Superior temporal gyrus (tissue), 1 donor: ENCODE data around the gene KDM6A.
"Not testable (repeated sequence)": the region's sequence is repeated elsewhere in the genome, so short reads cannot be mapped to it uniquely, and the experiment has no call there.

ENCODE experiments used
- DNase-seq: peaks from one replicate; pipeline ENCODE4 v3.0.0-alpha.2; 2016; ENCODE audit errors: extremely low spot score

Gene KDM6A

DNA sequence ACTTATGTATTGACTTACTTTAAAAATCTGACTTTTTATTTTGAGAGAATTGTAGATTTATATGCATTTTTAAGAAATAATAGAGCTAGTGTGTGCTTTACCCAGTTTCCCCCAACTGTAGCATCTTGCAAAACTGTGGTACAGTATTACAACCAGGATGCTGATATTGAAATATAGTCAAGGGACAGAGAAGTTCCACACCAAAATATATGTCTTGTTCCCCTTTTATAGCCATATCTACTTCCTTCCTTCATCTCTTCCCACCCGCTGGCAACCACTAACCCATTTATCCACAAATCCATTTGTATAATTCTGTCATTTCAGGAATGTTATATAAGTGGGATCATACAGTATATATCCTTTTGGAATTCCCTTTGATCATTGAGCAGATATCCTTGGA lies 16.8 kb downstream of the KDM6A start:
- DNase-seq: no peak

DNA sequence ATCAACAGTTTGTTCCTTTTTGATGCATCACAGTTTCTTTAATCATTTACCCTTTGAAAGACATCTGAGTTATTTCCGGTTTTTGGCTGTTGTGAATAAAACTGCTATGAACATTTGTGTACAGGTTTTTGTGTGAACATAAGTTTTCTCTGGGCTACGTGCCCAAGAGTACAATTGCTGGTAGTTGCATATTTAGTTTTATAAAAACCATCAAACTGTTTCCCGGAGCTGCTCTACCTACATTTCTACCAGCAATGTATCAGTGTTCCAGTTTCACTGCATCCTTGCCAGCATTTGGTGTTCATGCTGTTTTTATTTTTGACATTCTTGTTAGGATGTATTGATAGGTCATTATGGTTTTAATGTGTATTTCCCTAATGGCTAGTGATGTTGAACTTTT lies 17.3 kb downstream of the KDM6A start:
- DNase-seq: no peak

DNA sequence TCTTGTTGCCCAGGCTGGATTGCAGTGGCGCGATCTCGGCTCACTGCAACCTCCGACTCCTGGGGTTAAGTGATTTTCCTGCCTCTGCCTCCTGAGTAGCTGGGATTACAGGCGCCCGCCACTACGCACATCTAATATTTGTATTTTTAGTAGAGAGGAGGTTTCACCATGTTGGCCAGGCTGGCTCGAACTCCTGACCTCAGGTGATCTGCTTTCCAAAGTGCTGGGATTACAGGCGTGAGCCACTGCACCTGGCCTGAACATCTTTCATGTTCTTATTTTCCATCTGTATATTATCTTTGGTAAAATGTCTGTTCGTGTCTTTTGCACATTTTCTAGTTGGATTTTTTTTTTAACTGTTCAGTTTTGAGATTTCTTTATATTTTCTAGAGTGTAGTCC lies 17.7 kb downstream of the KDM6A start:
- not testable (repeated sequence) for DNase-seq

DNA sequence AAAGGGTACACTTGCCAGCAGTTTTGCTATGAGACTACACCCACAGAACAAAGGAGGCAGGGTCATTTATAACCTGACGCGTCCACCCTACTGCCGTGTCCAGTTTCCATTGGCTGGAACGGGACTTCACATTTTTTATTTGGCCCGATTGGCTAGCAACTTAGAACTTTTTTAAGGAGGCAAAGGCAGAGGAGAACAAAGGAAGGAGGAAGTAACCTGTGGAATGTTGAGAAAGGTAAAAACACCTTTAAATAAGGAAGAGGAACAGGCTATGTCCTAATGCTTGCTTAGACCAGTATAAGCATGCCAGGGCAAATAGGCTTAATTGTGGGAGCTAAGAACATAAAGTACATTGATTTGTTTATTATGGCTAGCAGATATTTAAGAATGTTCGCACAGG lies 18.7 kb downstream of the KDM6A start:
- no peak for DNase-seq

DNA sequence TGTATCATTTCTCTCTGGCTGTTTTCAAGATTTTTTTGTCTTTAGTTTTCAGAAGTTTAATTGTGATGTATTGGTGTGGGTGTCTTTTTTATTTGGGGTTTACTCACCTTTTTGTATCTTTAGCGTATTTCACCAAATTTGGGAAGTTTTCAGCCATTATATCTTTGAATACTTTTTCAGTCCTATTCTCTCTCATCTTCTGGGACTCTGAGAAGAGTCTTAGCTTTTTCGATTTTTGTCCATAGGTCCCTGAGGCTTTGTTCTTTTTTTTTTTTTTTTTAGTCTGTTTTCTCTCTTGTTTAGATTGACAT lies 23.8 kb downstream of the KDM6A start:
- no peak for DNase-seq

DNA sequence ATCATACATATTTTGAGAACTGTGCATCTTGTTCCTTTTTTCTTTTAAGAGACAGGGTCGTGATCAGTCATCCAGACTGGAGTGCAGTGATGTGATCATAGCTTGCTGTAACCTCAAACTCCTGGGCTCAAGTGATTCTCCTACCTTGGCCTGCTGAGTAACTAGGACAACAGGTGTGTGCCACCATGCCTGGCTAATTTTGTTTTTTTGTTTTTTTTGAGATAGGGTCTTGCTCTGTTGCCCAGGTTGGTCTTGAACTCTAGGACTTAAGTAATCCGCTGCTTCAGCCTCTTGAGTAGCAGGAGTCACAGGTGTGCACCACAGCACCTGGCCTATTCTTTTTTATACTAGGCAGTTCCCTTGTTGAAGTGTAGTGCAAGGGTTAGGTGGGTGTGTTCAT lies 24.6 kb downstream of the KDM6A start:
- no peak for DNase-seq

DNA sequence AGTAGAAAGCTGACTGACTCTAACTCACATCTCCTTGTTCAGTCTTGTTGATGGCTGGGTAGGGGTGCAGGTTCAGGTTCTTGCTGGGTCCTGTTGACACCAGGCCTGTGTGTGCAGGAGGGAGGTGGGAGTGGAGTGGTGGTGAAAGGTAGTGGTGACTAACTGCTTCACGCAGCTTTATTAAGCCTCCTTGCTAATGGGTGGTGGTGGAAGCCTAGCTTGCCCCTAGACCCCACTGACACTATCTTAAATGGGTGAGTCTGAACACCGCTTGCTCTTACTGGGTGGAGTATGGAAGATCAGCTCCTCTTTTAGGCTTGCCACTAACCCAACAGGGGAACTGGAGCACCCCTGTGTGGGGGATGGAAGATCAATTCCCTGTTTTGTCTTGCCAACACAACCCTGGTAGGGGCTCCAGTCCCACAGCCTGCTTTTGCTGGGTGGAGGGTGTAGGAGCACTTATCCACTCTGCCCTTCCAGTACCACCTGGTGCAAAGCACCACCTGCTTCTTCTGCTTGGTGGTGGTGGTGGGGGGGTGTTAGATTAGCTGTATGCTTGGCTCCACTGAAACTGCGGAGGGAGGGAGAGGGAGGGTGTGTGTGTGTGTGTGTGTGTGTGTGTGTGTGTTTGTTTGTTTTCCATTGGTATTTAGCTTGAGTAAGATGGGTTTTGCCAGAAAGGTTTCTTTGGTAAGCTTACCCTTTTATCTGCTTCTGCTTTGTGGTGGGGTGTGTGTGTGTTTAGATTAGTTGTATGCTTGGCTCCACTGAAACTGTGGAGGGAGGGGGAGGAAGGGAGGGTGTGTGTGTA lies 25.6 kb downstream of the KDM6A start:
- DNase-seq: no peak

DNA sequence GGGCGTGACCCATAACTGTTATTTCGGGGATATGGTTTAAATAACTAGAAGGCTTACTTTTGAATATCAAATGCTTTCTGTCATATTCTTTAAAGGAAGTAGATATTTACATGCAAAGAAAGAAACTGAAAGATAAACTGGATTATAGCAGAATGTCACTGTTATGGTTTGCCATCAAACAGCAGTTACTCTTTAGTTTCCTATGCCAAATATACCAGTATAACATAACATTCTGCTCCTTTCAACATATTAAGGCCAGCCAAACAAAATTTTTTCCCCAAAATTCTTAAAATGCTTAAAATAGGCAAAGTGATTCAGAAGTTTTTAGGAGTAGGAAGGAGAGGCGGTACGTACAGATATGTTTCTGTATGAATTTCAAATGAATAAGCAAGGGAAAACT lies 27.0 kb downstream of the KDM6A start:
- DNase-seq: no peak

DNA sequence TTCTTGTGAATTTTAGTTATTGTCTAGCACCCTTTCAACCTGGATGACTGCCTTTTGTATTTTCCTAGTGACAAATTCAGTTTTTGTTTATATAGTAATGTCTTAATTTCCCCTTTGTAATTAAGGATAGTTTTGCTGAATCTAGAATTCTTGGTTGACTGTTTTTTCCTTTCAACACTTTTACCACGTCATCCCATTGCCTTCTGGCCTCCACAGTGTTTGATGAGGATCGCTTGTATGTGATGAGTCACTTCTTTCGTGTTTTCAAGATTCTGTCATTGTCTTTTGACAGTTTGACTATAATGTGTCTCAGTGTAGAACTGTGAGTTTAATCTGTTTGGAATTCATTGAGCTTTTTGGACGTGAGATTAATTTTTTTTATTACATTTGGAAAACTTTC lies 30.1 kb downstream of the KDM6A start:
- DNase-seq: no peak

DNA sequence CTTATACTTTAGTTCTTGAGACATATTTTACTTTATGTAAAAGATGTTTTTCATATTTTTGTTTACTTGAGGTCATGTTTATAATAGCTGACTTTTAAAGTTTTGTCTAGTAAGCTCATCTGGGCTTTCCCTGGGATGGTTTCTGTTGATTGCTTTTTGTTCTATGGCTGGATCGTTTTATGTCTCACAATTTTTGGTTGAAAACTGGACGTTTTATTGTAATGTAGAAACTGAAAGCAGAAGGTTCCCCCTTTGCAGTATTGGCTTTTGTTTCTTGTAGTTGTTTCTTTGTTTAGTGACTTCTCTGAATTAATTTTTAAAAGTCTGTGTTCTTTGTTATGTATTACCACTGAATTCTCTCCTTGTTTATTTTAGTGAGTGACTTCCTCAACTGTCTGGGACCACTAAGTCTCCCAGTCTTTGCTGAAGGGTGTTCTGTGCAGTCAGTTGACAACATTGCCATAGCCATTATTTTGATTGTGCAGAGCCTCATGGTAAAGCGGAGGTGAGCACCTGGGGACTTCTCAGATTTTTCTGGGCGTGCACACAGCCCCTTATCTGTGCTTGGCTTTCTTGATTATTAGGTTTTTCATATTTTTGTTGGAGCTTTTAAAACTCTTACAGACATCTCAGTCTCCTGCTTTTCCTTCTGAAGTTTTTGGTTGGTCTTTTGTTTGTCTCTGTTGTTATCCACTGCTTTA lies 31.0 kb downstream of the KDM6A start:
- DNase-seq: no peak

DNA sequence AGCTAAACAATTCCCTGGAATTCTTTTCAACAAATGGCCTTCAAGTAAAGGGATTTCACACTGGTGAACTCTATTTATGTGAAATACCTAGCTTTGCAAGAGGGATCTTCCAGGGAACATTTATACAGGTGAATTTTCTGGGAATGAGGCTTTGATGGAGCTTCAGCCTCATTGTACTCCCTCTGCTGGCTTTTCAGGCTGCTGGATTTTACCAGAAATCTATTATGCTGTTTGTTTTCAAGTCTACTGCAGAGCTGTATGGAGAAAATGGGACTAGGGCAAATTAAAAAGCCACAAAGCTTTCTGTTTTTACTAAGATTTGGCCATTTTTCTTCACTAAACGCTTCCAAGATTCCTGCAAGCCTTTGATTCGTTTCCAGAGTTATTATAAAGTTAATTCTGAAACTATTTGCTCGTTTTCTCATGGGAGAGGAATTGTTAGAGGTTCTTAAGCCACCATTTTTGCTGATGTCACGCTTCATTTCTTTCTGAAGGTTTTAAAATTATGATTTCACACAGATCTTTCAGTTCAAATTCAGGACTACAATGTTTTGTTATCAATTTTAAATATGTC lies 31.6 kb downstream of the KDM6A start:
- DNase-seq: no peak

DNA sequence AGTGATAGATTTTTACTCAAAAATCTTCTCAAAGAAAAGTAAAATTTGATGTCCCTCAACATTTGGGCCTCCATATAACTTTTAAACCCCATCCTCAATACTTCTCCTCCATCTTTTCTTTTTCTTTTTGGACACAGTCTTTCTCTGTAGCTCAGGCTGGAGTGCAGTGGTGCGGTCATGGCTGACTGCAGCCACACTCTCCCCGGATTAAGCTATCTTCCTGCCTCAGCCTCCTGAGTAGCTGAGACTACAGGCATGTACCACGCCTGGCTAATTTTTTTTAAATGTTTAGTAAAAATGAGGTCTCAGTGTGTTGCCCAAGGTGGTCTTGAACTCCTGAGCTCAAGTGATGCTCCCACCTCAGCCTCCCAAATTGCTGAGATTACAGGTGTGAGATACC lies 33.1 kb downstream of the KDM6A start:
- no peak for DNase-seq

DNA sequence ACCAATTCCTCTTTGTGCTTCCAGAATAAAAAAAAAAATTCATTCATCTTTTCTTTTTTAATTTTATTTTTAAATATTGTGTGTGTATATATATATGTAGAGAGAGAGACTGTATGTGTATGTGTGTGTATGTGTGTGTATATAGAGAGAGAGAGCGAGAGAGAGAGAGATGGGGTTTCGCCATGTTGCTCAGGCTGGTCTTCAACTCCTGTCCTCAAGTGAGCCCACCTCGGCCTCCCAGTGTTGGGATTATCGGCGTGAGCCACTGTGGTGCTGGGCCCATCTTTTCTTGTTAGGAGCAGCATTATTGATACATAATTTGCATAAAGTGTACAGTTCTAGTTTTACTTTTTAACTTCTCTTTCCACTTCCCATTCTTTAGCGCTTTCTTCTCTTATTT lies 33.6 kb downstream of the KDM6A start:
- DNase-seq: no peak

DNA sequence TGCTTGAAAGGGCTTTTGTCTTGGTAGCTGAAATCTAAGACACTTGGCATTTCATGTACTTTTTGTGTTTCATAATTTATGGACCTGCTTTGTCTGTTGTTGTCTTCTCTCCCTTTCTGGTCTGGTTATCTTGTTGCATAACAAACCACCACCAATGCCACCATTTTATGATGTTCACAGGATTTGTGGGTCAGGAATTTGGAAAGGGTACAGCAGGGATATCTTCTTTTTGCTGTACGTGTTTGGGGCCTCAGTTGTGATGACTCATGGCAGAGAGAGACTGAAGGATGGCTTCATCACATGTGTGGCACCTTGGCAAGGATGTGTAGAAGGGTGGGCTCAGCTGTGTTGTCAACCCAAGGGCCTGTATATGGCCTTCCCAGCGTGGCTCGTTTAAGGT lies 35.2 kb downstream of the KDM6A start:
- no peak for DNase-seq

DNA sequence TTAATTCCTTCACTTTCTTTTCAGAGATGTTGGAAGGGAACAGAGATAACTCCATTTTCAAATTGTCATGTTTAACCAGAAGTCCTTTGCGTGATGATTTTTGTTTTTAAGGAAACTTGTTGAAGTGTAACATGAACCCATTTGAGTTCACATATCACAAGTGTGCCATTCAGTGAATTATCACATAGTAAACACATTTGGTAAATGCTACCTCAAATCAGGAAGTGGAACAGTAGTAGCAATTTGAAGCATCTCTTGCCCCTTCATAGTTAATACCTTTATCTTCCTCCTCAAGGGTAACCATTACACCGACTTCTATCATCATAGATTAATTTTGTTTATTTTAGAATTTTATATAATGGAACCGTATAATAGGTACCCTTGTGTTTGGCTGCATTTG lies 35.8 kb downstream of the KDM6A start:
- no peak for DNase-seq

DNA sequence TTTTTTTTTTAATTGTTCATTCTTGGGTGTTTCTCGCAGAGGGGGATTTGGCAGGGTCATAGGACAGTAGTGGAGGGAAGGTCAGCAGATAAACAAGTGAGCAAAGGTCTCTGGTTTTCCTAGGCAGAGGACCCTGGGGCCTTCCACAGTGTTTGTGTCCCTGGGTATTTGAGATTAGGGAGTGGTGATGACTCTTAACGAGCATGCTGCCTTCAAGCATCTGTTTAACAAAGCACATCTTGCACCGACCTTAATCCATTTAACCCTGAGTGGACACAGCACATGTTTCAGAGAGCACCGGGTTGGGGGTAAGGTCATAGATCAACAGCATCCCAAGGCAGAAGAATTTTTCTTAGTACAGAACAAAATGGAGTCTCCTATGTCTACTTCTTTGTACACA lies 37.5 kb downstream of the KDM6A start:
- DNase-seq: not testable (repeated sequence)

DNA sequence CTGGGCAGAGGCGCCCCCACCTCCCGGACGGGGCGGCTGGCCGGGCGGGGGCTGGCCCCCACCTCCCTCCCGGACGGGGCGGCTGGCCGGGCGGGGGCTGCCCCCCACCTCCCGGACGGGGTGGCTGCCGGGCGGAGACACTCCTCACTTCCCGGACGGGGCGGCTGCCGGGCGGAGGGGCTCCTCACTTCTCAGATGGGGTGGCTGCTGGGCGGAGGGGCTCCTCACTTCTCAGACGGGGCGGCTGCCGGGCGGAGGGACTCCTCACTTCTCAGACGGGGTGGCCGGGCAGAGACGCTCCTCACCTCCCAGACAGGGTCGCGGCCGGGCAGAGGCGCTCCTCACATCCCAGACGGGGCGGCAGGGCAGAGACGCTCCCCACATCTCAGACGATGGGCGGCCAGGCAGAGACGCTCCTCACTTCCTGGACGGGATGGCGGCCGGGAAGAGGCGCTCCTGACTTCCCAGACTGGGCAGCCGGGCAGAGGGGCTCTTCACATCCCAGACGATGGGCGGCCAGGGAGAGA lies 38.1 kb downstream of the KDM6A start:
- not testable (repeated sequence) for DNase-seq

DNA sequence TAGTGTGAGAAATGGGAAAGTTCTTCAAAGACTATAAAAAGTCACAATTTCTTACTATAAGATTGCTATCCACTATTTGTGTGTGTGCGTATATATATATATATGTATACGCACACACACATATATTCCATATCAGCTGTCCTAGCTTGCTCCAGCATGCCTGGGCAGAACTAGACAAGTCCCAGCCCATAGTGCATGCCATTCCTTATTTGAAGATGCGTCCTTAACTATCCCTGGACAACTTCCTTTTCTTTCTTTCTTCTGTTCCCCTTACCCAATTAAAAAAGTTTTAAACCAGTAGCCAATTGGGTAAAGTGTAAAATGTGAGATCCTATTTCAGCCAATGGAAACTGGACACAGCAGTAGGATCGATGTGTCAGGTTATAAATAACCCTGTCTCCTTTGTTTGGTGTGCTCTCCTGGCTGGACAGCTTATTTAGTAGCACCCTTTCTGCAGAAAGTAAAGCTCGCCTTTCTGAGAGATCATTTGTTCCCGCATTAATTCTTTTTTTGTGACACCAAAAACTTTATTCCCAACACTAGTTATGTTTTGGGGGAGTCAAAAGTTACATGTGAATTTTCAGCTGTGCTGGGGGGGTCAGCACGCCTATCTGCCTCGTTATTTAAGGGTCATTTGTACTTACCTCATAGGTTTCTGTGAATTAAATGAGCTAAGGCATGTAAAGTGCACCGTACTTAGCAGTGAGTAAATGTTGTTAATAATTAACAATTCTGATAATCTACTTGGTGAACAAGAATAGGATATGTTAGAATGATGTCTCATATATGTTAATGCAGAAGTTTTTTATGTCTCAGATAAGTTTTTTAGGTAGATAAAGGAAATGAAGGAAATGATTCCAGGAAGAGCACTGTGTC lies 40.9 kb downstream of the KDM6A start:
- DNase-seq: no peak

DNA sequence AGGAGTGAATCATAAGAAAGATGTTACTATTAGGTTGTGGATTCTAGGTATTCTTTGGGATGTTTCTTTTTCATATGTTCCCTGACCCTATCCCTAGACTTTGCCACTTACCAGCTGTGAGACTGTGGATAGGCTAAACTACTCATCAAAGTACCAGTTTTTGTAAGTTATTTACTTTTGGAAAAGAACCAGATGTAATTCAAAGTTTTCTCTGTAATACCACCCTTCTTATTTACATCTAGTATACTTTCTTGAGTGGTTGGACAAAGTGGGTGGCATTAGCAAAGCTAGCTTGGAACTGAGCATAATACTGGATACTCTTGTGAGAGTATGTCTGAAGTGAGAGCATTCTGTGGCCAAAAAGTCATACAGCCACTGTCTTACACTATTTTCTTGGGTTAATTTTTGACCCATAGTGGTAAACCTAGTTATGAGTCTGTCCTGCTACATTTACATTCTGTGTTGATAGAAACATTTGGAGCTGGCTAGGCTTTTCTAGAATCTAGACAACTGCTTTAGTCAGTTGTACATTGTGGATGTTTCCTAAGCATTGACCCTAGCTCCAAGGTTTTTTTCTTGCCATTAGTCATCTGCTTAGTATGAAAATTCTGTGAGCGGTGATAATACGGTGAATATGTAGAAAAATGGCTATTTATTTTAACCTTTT lies 41.7 kb downstream of the KDM6A start:
- DNase-seq: no peak

DNA sequence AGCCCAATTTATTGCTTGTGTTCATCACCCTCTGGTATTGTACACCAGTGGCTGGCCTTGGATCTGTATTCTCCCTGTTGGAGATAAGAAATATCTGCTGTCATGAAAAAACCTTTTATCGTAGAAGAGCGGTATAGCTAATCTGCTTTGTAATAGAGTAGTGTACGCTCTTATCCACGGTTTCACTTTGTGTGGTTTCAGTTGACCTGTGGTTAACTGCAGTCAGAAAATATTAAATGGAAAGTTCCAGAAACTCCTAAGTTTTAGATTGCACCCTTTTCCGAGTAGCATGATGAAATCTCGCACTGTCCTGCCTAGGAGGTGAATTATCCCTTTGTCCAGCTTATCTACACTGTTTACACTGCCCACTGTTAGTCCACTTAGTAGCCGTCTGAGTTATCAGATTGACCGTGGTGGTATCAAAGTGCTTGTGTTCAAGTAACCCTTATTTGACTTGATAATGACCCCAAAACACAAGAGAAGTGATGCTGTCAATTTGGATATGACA lies 42.4 kb downstream of the KDM6A start:
- DNase-seq: no peak

DNA sequence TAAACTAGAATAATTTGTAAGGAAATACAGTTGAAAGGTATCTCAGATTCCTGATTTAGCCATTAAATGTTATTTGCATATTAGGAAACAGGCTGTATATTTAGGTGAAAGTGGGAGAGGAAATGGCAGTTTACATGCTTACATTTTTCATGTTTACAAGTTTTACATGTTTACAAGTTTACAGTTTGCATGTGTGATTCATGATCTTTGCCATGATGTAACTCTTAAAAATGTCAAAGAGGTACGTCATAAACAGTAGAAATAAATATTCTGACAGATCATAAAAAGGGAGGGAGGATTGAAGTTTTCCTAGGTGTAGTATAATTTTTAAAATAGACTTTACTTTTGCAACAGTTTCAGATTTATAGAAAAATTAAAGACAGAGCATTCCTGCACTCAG lies 45.7 kb downstream of the KDM6A start:
- DNase-seq: no peak
